ENCODE results near the gene GRK4. TPM values are rescaled to one million over a fixed set of nuclear protein-coding genes. Genes with fewer than 3 reads are reported as not detected.

Gene GRK4
- total RNA-seq, 1 donor from 2014 or later, result 6.7 TPM

- H3K9me3 Mint-ChIP-seq (ENCODE audit: unreplicated experiment), result no peaks in the 10 kb centered on the region
- H3K4me1 Mint-ChIP-seq (ENCODE audit: low read depth, unreplicated experiment), result peaks cover 14% of the 10 kb centered on the region
- H4K20me1 ChIP-seq (ENCODE audit: insufficient read depth, low read length), result peaks cover 43% of the 10 kb centered on the region
- FAIRE-seq (no peak), DNase-seq (ENCODE audit: low read depth) (peak; percentile 41)
- peak overlapping the region; percentile 95 for H3K27ac ChIP-seq (ENCODE audit: low read depth, low read length)
- no peaks in the 10 kb centered on the region for H3K36me3 ChIP-seq (ENCODE audit: insufficient read depth, low read length)
- peak overlapping the region; percentile 96 for H3K4me3 ChIP-seq (ENCODE audit: insufficient read depth, low read depth, low read length)
- H3K4me2 ChIP-seq (ENCODE audit: low read length), result peak overlapping the region; percentile 98
- H2AFZ ChIP-seq (ENCODE audit: low read depth, low read length), result peak overlapping the region; percentile 100
- TF ChIP-seq CTCF (IDR thresholded peaks at IDR 0.05; ENCODE audit: insufficient read depth, low read depth, low read length), result no peak
- TF ChIP-seq EZH2 (IDR thresholded peaks at IDR 0.05; ENCODE audit: insufficient read depth, low read length), result no peak
- H3K4me3 Mint-ChIP-seq (ENCODE audit: unreplicated experiment), result peak overlapping the region; percentile 92
- H3K27me3 ChIP-seq (ENCODE audit: insufficient read depth, low read length), result no peaks in the 10 kb centered on the region
- peak overlapping the region; percentile 100 for H3K9ac ChIP-seq (ENCODE audit: low read length)
- H3K9me3 ChIP-seq (ENCODE audit: insufficient read depth, low read depth, low read length), result no peaks in the 10 kb centered on the region
- H3K4me1 ChIP-seq (ENCODE audit: insufficient read depth, low read length), result peaks cover 26% of the 10 kb centered on the region
- peak overlapping the region; percentile 98 for H3K27ac Mint-ChIP-seq (ENCODE audit: unreplicated experiment)
- H3K36me3 Mint-ChIP-seq (ENCODE audit: low read depth, unreplicated experiment), result no peaks in the 10 kb centered on the region
- H3K79me2 ChIP-seq (ENCODE audit: insufficient read depth, low read length), result peaks cover 49% of the 10 kb centered on the region
- no peaks in the 10 kb centered on the region for H3K27me3 Mint-ChIP-seq (ENCODE audit: low read depth, unreplicated experiment)
Observed at GRCh38 chr4:3074846-3075651, 111.7 kb downstream of the GRK4 start.

- H3K4me3 ChIP-seq (ENCODE audit: insufficient read depth, low read depth, low read length), result peak overlapping the region; percentile 96
- H3K9ac ChIP-seq (ENCODE audit: low read length), result peak overlapping the region; percentile 100
- Mint-ChIP-seq H3K9me3 (ENCODE audit: unreplicated experiment) (no peaks in the 10 kb centered on the region), H3K27ac (ENCODE audit: unreplicated experiment) (peak overlapping the region; percentile 84), H3K36me3 (ENCODE audit: low read depth, unreplicated experiment) (no peaks in the 10 kb centered on the region), H3K4me1 (ENCODE audit: low read depth, unreplicated experiment) (peaks cover 14% of the 10 kb centered on the region), H3K27me3 (ENCODE audit: low read depth, unreplicated experiment) (no peaks in the 10 kb centered on the region), H3K4me3 (ENCODE audit: unreplicated experiment) (peak overlapping the region; percentile 92)
- DNase-seq (ENCODE audit: low read depth) (peak; percentile 57), FAIRE-seq (no peak)
- no peaks in the 10 kb centered on the region for H3K9me3 ChIP-seq (ENCODE audit: insufficient read depth, low read depth, low read length)
- no peak for TF ChIP-seq CTCF (IDR thresholded peaks at IDR 0.05; ENCODE audit: insufficient read depth, low read depth, low read length)
- no peak overlapping the region for H2AFZ ChIP-seq (ENCODE audit: low read depth, low read length)
- H3K4me2 ChIP-seq (ENCODE audit: low read length), result peak overlapping the region; percentile 98
- peaks cover 25% of the 10 kb centered on the region for H3K4me1 ChIP-seq (ENCODE audit: insufficient read depth, low read length)
- no peaks in the 10 kb centered on the region for H3K27me3 ChIP-seq (ENCODE audit: insufficient read depth, low read length)
- H3K27ac ChIP-seq (ENCODE audit: low read depth, low read length), result peak overlapping the region; percentile 95
- no peaks in the 10 kb centered on the region for H3K36me3 ChIP-seq (ENCODE audit: insufficient read depth, low read length)
- H3K79me2 ChIP-seq (ENCODE audit: insufficient read depth, low read length), result peaks cover 55% of the 10 kb centered on the region
- H4K20me1 ChIP-seq (ENCODE audit: insufficient read depth, low read length), result peaks cover 49% of the 10 kb centered on the region
Observed at GRCh38 chr4:3075652-3075981, 112.2 kb downstream of the GRK4 start.

GRCh38 chr4:3077796-3078195 lies 114.4 kb downstream of the GRK4 start:
- Histone ChIP-seq H3K4me1 (ENCODE audit: insufficient read depth, low read length) (peaks cover 19% of the 10 kb centered on the region), H3K4me2 (ENCODE audit: low read length) (no peak overlapping the region), H4K20me1 (ENCODE audit: insufficient read depth, low read length) (peaks cover 71% of the 10 kb centered on the region), H3K4me3 (ENCODE audit: insufficient read depth, low read depth, low read length) (no peak overlapping the region), H3K9me3 (ENCODE audit: insufficient read depth, low read depth, low read length) (no peaks in the 10 kb centered on the region), H3K36me3 (ENCODE audit: insufficient read depth, low read length) (no peaks in the 10 kb centered on the region), H3K79me2 (ENCODE audit: insufficient read depth, low read length) (peaks cover 76% of the 10 kb centered on the region), H3K27me3 (ENCODE audit: insufficient read depth, low read length) (no peaks in the 10 kb centered on the region), H3K9ac (ENCODE audit: low read length) (no peak overlapping the region), H3K27ac (ENCODE audit: low read depth, low read length) (no peak overlapping the region), H2AFZ (ENCODE audit: low read depth, low read length) (no peak overlapping the region)
- FAIRE-seq, result no peak
- Mint-ChIP-seq H3K9me3 (ENCODE audit: unreplicated experiment) (no peaks in the 10 kb centered on the region), H3K4me1 (ENCODE audit: low read depth, unreplicated experiment) (peaks cover 12% of the 10 kb centered on the region), H3K36me3 (ENCODE audit: low read depth, unreplicated experiment) (no peaks in the 10 kb centered on the region), H3K27me3 (ENCODE audit: low read depth, unreplicated experiment) (no peaks in the 10 kb centered on the region), H3K27ac (ENCODE audit: unreplicated experiment) (no peak overlapping the region), H3K4me3 (ENCODE audit: unreplicated experiment) (no peak overlapping the region)
- DNase-seq (ENCODE audit: low read depth), result no peak
- TF ChIP-seq EZH2 (IDR thresholded peaks at IDR 0.05; ENCODE audit: insufficient read depth, low read length), result no peak
- no peak for TF ChIP-seq CTCF (IDR thresholded peaks at IDR 0.05; ENCODE audit: insufficient read depth, low read depth, low read length)
